GM18511 (cell line): ENCODE measurements around the gene MRGPRD.

Source experiments
- ATAC-seq: cut with Tn5 transposase; IDR thresholded peaks from one replicate; pipeline ENCODE4 v1.9.1; 2021; ENCODE audit warnings: mild to moderate bottlenecking, moderate library complexity; ENCODE audit not compliant: unreplicated experiment

MRGPRD gene

DNA sequence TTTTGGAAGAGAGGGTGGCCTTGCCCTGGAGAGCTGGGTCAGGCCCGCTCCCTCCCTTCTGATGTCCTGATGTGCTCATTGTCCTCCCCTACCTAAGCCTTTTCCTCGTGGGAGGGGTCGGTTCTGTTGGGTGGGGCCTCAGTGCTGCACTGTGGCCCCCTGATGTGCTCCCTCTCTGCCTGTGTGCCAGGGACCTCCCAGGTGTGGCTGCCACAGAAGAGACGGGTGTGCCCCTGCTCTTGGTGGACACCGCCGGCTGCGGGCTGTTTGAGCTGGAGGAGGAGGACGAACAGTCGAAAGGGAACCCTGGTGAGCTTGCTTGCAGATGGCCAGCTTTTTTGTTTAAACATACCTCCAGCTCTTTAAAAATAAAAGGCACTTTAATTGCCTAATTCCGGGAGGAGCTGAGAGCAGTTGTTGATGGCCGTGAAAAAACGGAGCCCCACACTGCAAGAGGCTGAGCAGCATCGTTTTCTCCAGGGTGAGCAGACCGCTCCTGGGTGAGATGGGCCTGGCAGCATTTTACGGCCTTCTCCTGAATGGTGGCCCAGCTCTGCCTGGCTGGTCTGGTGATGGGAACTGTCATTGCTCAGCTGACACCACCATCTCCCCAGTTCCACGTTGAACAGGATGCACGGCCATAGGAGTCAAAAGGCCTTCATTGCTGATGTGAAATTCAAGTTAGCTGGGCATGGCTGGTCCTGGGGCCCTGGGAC, 47.0 kb downstream of the MRGPRD start:
- ATAC-seq = no peak

DNA sequence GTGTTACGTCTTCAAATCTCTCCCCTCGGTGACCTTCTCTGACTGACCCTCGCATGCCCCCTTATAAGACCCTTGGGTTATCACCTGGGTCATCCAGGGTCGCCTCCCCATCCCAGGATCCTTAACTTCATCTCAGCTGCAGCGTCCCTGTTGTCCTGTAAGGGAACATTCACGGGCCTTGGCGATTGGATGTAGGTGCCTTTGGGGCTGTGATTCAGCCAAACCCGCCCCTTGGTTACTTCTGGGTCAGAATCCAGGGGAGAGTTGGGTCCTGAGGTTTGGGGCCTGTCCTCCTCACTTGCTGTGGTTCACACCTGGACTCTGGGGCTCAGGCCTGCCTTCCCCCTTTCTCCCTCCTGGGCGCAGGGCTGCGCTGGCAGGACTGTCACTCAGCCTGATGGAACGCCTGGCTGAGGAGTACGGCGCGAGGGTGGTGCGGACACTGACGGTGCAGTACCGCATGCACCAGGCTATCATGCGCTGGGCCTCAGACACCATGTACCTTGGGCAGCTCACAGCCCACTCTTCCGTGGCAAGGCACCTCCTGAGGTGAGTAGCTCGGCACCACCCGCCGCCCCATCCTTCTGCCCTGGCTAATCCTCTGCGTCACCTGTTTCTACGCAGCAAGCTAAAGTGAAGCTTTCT, 47.7 kb downstream of the MRGPRD start:
- ATAC-seq = no peak

DNA sequence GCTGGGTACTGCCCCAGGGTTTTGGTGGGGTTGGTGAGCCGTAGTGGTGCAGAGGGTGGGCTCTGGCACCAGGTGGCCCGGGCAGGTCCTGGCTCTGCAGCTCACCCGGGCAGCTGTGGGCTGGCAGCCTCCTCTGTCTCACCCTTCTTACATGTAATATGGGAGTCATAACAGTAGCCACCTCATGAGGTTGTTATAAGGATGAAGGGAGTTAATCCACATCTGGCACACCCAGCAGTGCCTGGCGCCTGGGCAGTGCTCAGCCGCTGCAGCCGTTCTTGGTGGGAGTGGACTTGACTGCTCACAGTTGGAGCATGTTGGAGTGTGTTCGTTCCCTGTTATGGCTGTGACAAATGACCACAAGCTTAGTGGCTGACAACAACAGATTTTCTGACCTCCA, 48.4 kb downstream of the MRGPRD start:
- no peak for ATAC-seq

DNA sequence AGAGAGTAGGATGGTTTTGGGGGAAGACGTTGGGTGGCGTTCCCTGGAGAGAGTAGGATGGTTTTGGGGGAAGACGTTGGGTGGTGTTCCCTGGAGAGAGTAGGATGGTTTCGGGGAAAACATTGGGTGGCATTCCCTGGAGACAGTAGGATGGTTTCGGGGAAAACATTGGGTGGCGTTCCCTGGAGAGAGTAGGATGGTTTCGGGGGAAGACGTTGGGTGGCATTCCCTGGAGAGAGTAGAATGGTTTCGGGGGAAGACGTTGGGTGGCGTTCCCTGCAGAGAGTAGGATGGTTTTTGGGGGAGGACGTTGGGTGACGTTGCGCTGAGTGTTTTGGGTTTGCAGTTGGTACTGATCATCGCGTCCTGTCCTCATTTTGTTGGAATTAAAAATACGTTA, 48.9 kb downstream of the MRGPRD start:
- ATAC-seq = no peak

DNA sequence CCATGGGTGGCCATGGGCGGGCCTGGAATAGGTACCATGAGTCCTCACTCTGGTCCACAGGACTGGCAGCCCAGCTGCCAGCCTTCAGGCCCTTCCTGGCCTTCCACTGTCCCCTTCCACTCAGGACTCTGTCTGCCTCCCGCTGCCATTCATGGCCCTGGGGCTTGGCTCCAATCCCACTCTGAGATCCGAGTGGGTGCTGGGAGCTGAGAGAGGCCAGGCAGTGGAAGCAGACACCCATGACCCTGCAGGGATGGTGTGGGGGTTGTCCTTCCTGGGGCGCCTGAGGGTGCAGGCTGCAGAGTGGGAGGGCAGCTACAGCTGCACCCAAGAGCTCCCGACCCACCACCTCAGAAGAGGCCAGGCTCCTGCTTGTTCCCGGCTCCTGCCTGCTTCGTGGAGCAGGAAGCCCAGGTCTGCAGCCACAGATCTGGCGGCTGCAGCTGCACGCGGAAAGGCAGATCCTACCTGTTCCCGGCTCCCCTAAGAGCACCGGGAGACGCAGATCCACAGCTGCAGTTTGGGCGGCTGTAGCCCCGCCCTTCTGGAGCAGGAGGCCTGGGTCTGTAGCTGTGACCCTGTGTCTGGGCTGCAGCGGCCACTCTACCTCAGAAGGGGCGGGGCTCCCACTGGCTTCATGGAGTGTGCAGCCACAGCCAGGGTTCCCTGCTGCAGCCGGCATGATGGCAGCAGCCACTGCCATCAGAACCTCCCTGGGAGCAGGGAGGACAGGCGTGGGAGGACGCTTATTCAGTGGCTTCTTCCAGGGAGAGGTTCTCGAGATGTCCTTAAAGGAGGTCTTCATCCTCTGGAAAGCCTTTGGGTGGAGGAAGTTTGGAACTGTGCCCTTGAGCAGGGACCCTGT, 49.6 kb downstream of the MRGPRD start:
- ATAC-seq = no peak
